Endothelial cell of umbilical vein (primary cell): Measurements from ENCODE around the gene DLGAP4. TPM values are rescaled to one million over a fixed set of nuclear protein-coding genes. Genes with fewer than 3 reads are reported as not detected.

ENCODE experiments used
- BruUV-seq: library from RNA; stranded (reverse); fragments of 400-500 nt; replicated peaks from 2 replicates; lab custom pipeline; 2021; lab: Mats Ljungman, UMichigan
- CTCF ChIA-PET: fragments of 300-600, 350-600 bp; sonication (Branson Sonifier 250); formaldehyde crosslinking; loops from one replicate; lab custom pipeline; 2021; ENCODE audit warnings: antibody characterized with exemption, inconsistent platforms; lab: Charles Lee
- POLR2A ChIA-PET: fragments of 300-600, 350-600 bp; sonication (Branson Sonifier 250); formaldehyde crosslinking; loops from one replicate; lab custom pipeline; 2021; ENCODE audit warnings: antibody characterized with exemption, inconsistent platforms; lab: Charles Lee
- DNase-seq: peaks from one replicate; pipeline ENCODE4 v3.0.0-alpha.2; 2011; ENCODE audit warnings: low read depth, low spot score
- FAIRE-seq: peaks from 2 replicates; lab custom pipeline; 2011; peaks lifted over from hg19 to GRCh38; lab: Jason Lieb, UNC
- H2AFZ ChIP-seq: 2 replicates; pipeline ENCODE4 v1.6.0; 2012; ENCODE audit warnings: low read depth, low read length, control low read depth, inconsistent platforms
- H3K27ac ChIP-seq: 2 replicates; pipeline ENCODE4 v1.5.1; 2011; ENCODE audit warnings: low read depth, mild to moderate bottlenecking, control low read depth, low read length, moderate library complexity; ENCODE audit not compliant: insufficient read depth
- H3K27me3 ChIP-seq, 2 experiments: 2 replicates each; pipeline versions ENCODE4 v1.6.0 to v1.6.1; 2011; ENCODE audit warnings: low read length in 2 of 2, mixed read lengths in 1 of 2; ENCODE audit not compliant: control insufficient read depth in 2 of 2, insufficient read depth in 2 of 2
- H3K36me3 ChIP-seq, 2 experiments: 2 replicates in 1 of 2; 3 replicates in 1 of 2; pipeline ENCODE4 v1.5.1; 2011; ENCODE audit warnings: low read length in 2 of 2, mild to moderate bottlenecking in 1 of 2, moderate library complexity in 1 of 2; ENCODE audit not compliant: control insufficient read depth in 2 of 2, insufficient read depth in 2 of 2; ENCODE audit errors: extremely low read depth in 1 of 2
- H3K4me1 ChIP-seq: 3 replicates; pipeline ENCODE4 v1.5.1; 2011; ENCODE audit warnings: mild to moderate bottlenecking, low read length; ENCODE audit not compliant: control insufficient read depth, insufficient read depth; ENCODE audit errors: extremely low read depth
- H3K4me2 ChIP-seq: 2 replicates; pipeline ENCODE4 v1.6.1; 2011; ENCODE audit warnings: low read length, control low read depth, mixed read lengths; ENCODE audit not compliant: insufficient read depth
- H3K4me3 ChIP-seq, 3 experiments: fragments of 200-600 bp in 1 of 3; sonication (generic), shearing (Covaris generic) in 1 of 3; replicated peaks in 1 of 3; 2 replicates each; pipeline ENCODE4 v1.5.1; 2011 to 2016; ENCODE audit warnings: control low read depth in 3 of 3, low read length in 3 of 3, mild to moderate bottlenecking in 2 of 3, inconsistent platforms in 1 of 3, low read depth in 1 of 3, moderate library complexity in 1 of 3; ENCODE audit not compliant: insufficient read depth in 1 of 3
- H3K79me2 ChIP-seq: 2 replicates; pipeline ENCODE4 v1.6.0; 2012; ENCODE audit warnings: low read length, inconsistent platforms; ENCODE audit not compliant: control insufficient read depth, insufficient read depth
- H3K9ac ChIP-seq: replicated peaks from 2 replicates; pipeline ENCODE3; 2011; ENCODE audit warnings: low read length, control low read depth; ENCODE audit not compliant: insufficient read depth; ENCODE audit errors: extremely low read depth
- H3K9me1 ChIP-seq: replicated peaks from 3 replicates; pipeline ENCODE4 v1.6.0; 2011; ENCODE audit warnings: mild to moderate bottlenecking, low read length; ENCODE audit not compliant: control insufficient read depth, insufficient read depth; ENCODE audit errors: extremely low read depth
- H3K9me3 ChIP-seq: replicated peaks from 2 replicates; pipeline ENCODE4 v1.5.1; 2012; ENCODE audit warnings: low read length, inconsistent platforms; ENCODE audit not compliant: control insufficient read depth, insufficient read depth
- H4K20me1 ChIP-seq: replicated peaks from 2 replicates; pipeline ENCODE3; 2011; ENCODE audit warnings: mild to moderate bottlenecking, low read length; ENCODE audit not compliant: control insufficient read depth, insufficient read depth; ENCODE audit errors: extremely low read depth
- CTCF ChIP-seq, 2 donors: IDR thresholded peaks; 1 replicate in 1 of 2; 2 replicates in 1 of 2; pipeline ENCODE4 v1.5.1; 2011; ENCODE audit warnings: low read length in 2 of 2, mild to moderate bottlenecking in 2 of 2, moderate library complexity in 2 of 2, control low read depth in 1 of 2, inconsistent platforms in 1 of 2, low read depth in 1 of 2; ENCODE audit not compliant: insufficient read depth in 1 of 2; ENCODE audit errors: extremely low read depth in 1 of 2
- EZH2 ChIP-seq: IDR thresholded peaks from 2 replicates; pipeline ENCODE4 v1.6.1; 2012; ENCODE audit warnings: borderline replicate concordance, low read depth, mild to moderate bottlenecking, moderate library complexity, low read length, inconsistent platforms; ENCODE audit not compliant: severe bottlenecking
- FOS ChIP-seq: IDR thresholded peaks from 2 replicates; pipeline ENCODE4 v1.6.1; 2011; ENCODE audit warnings: mild to moderate bottlenecking, low read length, moderate library complexity, borderline replicate concordance; ENCODE audit not compliant: insufficient read depth
- GATA2 ChIP-seq: IDR thresholded peaks from 2 replicates; pipeline ENCODE4 v1.7.0; 2011; ENCODE audit warnings: low read depth, mild to moderate bottlenecking, moderate library complexity, mixed read lengths, low read length; ENCODE audit not compliant: insufficient read length, insufficient read depth
- JUN ChIP-seq: IDR thresholded peaks from 2 replicates; pipeline ENCODE4 v1.6.1; 2011; ENCODE audit warnings: borderline replicate concordance, low read depth; ENCODE audit not compliant: insufficient read length, insufficient read depth
- MAX ChIP-seq: IDR thresholded peaks from 2 replicates; pipeline ENCODE4 v1.6.1; 2011; ENCODE audit not compliant: insufficient read depth, insufficient read length
- MYC ChIP-seq: IDR thresholded peaks from one replicate; pipeline ENCODE4 v1.6.1; 2011; ENCODE audit warnings: mild to moderate bottlenecking, low read depth, low read length
- POLR2A ChIP-seq: IDR thresholded peaks from 2 replicates; pipeline ENCODE4 v1.6.1; 2012; ENCODE audit warnings: low read depth, mild to moderate bottlenecking, control low read depth, low read length
- POLR2AphosphoS5 ChIP-seq: IDR thresholded peaks from 2 replicates; pipeline ENCODE4 v1.6.1; 2012; ENCODE audit warnings: low read depth, mild to moderate bottlenecking, control low read depth, low read length, moderate library complexity; ENCODE audit not compliant: insufficient read depth
- dilution Hi-C: fragments of 300-500 bp; cut with MboI; formaldehyde crosslinking; loops from one replicate; pipeline ENCODE4 v1.15.0; 2019; ENCODE audit warnings: low sequenced_read_pairs; ENCODE audit not compliant: extremely low pct_ligation_motif_present
- intact Hi-C: fragments of 100-400 bp; cut with micrococcal nuclease; formaldehyde crosslinking; loops from one replicate; pipeline ENCODE4 v1.10.0; 2022
- polyA plus RNA-seq, 4 experiments: library from polyadenylated mRNA; depleted of rRNA in 3 of 4; stranded (reverse) in 3 of 4; unstranded in 1 of 4; fragments of >200 nt; gene quantifications; 2 replicates each; pipeline versions ENCODE4 v1.2.1 to v1.2.3, GENCODE V29; 2011 to 2012; ENCODE audit warnings: missing spikeins in 1 of 4
- total RNA-seq: library from RNA; stranded (reverse); gene quantifications from 2 replicates; pipeline ENCODE4 v1.2.3, GENCODE V29; 2021

Gene DLGAP4
- total and polyA plus RNA-seq, 2 donors (not counting 3 experiments of a cell fraction or from before 2014, with no cell fraction given), result 57.5 to 125 TPM

GRCh38 chr20:36261389-36262105 lies 44.6 kb upstream of the DLGAP4 start:
- Histone ChIP-seq H2AFZ (no peak overlapping the region), H3K9me1 (no peaks in the 10 kb centered on the region), H3K36me3 (no peaks in the 10 kb centered on the region), H3K4me3 (no peak overlapping the region), H3K27ac (no peak overlapping the region), H4K20me1 (no peaks in the 10 kb centered on the region), H3K9ac (no peak overlapping the region), H3K4me2 (no peak overlapping the region), H3K27me3 (no peaks in the 10 kb centered on the region), H3K79me2 (no peaks in the 10 kb centered on the region), H3K9me3 (no peaks in the 10 kb centered on the region), H3K4me1 (no peaks in the 10 kb centered on the region)
- DNase-seq (no peak), FAIRE-seq (no peak)
- intact Hi-C loops, result no loop called here
- TF ChIP-seq POLR2AphosphoS5 (no peak), JUN (no peak), CTCF (IDR thresholded peaks at IDR 0.05; ENCODE audit: extremely low read depth in 1 of 2, insufficient read depth in 1 of 2, low read depth in 1 of 2, low read length in 2 of 2) (no peak), MAX (no peak), EZH2 (no peak), POLR2A (no peak), GATA2 (no peak), MYC (no peak), FOS (no peak)
- ChIA-PET CTCF (interaction anchor here (0.7 to 1.4 kb wide), 2 partner anchors 12 to 231 kb away, joined by 3 to 7 read pairs; no protein-coding TSS in a partner anchor), POLR2A (no interaction called here)
- dilution Hi-C loops, result no loop called here
- no TSS peak for BruUV-seq
